Osteocyte (in vitro differentiated cells): ENCODE results near the gene FAM81A. TPM values are rescaled to one million over a fixed set of nuclear protein-coding genes. Genes with fewer than 3 reads are reported as not detected.
"Not testable (repeated sequence)": the region's sequence is repeated elsewhere in the genome, so short reads cannot be mapped to it uniquely, and the experiment has no call there.

Source experiments
- DNase-seq: peaks from one replicate; pipeline ENCODE4 v3.0.0; 2021; ENCODE audit warnings: mixed read lengths; ENCODE audit not compliant: unreplicated experiment; ENCODE audit errors: extremely low spot score
- H3K27ac Mint-ChIP-seq: one replicate; pipeline ENCODE4 v1.8.0; 2021; ENCODE audit warnings: mild to moderate bottlenecking, mixed read lengths; ENCODE audit not compliant: unreplicated experiment
- H3K27me3 Mint-ChIP-seq: one replicate; pipeline ENCODE4 v1.8.0; 2021; ENCODE audit warnings: mixed read lengths; ENCODE audit not compliant: unreplicated experiment
- H3K36me3 Mint-ChIP-seq: one replicate; pipeline ENCODE4 v1.8.0; 2021; ENCODE audit warnings: mixed read lengths; ENCODE audit not compliant: unreplicated experiment
- H3K4me1 Mint-ChIP-seq: one replicate; pipeline ENCODE4 v1.8.0; 2021; ENCODE audit warnings: mixed read lengths; ENCODE audit not compliant: unreplicated experiment
- H3K4me3 Mint-ChIP-seq: one replicate; pipeline ENCODE4 v1.8.0; 2021; ENCODE audit warnings: mild to moderate bottlenecking, moderate library complexity, mixed read lengths; ENCODE audit not compliant: unreplicated experiment
- H3K9me3 Mint-ChIP-seq: one replicate; pipeline ENCODE4 v1.8.0; 2021; ENCODE audit warnings: mixed read lengths; ENCODE audit not compliant: unreplicated experiment
- CTCF ChIP-seq: fragments of 200-600 bp; sonication (generic); IDR thresholded peaks from 2 replicates; pipeline ENCODE4 v1.5.0; 2021; ENCODE audit warnings: antibody characterized with exemption, mild to moderate bottlenecking, moderate library complexity
- total RNA-seq: library from RNA; stranded (reverse); gene quantifications from 2 replicates; pipeline ENCODE4 v1.2.1, GENCODE V29; 2021

FAM81A gene
- total RNA-seq, 1 donor from 2014 or later = not detected

GRCh38 chr15:59484399-59484798 lies 46.4 kb downstream of the FAM81A start:
- Mint-ChIP-seq H3K27ac (no peak overlapping the region), H3K4me3 (no peak overlapping the region), H3K27me3 (peaks cover 37% of the 10 kb centered on the region), H3K9me3 (peaks cover 2% of the 10 kb centered on the region), H3K4me1 (no peaks in the 10 kb centered on the region), H3K36me3 (no peaks in the 10 kb centered on the region)
- TF ChIP-seq CTCF = no peak
- no peak for DNase-seq

- DNase-seq = no peak
- no peaks in the 10 kb centered on the region for H3K4me1 Mint-ChIP-seq
- no peak overlapping the region for H3K27ac Mint-ChIP-seq
- H3K36me3 Mint-ChIP-seq = no peaks in the 10 kb centered on the region
- no peak overlapping the region for H3K4me3 Mint-ChIP-seq
- no peak for TF ChIP-seq CTCF
- H3K9me3 Mint-ChIP-seq = peaks cover 6% of the 10 kb centered on the region
- peaks cover 34% of the 10 kb centered on the region for H3K27me3 Mint-ChIP-seq
Measured at GRCh38 chr15:59485036-59485435, 47.0 kb downstream of the FAM81A start.

- H3K9me3 Mint-ChIP-seq, H3K4me1 Mint-ChIP-seq, H3K4me3 Mint-ChIP-seq, H3K27ac Mint-ChIP-seq, DNase-seq, H3K36me3 Mint-ChIP-seq: not testable (repeated sequence)
- peaks cover 32% of the 10 kb centered on the region for H3K27me3 Mint-ChIP-seq
Measured at GRCh38 chr15:59489485-59489884, 51.5 kb downstream of the FAM81A start.

- Mint-ChIP-seq H3K27ac (no peak overlapping the region), H3K4me3 (no peak overlapping the region), H3K36me3 (no peaks in the 10 kb centered on the region), H3K9me3 (peaks cover 6% of the 10 kb centered on the region), H3K4me1 (peaks cover 7% of the 10 kb centered on the region), H3K27me3 (peaks cover 28% of the 10 kb centered on the region)
- TF ChIP-seq CTCF = no peak
- no peak for DNase-seq
Measured at GRCh38 chr15:59491062-59491461, 53.1 kb downstream of the FAM81A start.

GRCh38 chr15:59492389-59493377 lies 54.7 kb downstream of the FAM81A start:
- H3K27me3 Mint-ChIP-seq = peaks cover 13% of the 10 kb centered on the region
- no peaks in the 10 kb centered on the region for H3K36me3 Mint-ChIP-seq
- TF ChIP-seq CTCF = peak; percentile 89
- no peak for DNase-seq
- no peak overlapping the region for H3K27ac Mint-ChIP-seq
- peaks cover 6% of the 10 kb centered on the region for H3K9me3 Mint-ChIP-seq
- peaks cover 7% of the 10 kb centered on the region for H3K4me1 Mint-ChIP-seq
- H3K4me3 Mint-ChIP-seq = no peak overlapping the region
